ENCODE measurements around the gene TUSC1. TPM values are rescaled to one million over a fixed set of nuclear protein-coding genes. Genes with fewer than 3 reads are reported as not detected.

The TUSC1 gene
- total and polyA plus RNA-seq, 2 donors (not counting 3 experiments of a cell fraction or from before 2014, with no cell fraction given): 9.5 to 12.1 TPM

GRCh38 chr9:25704800-25705199, 26.6 kb upstream of the TUSC1 start:
- CTCF ChIA-PET: no interaction called here

More at GRCh38 chr9:25704800-25705199, 26.6 kb upstream of the TUSC1 start:
- no peaks in the 10 kb centered on the region for H3K79me2 ChIP-seq (ENCODE audit: control insufficient read depth, insufficient read depth, low read length)
- FAIRE-seq: no peak
- H3K9ac ChIP-seq (replicated peaks; ENCODE audit: extremely low read depth, insufficient read depth, low read length): no peak overlapping the region
- DNase-seq (ENCODE audit: low read depth, low spot score): no peak
- no peaks in the 10 kb centered on the region for H3K36me3 ChIP-seq (ENCODE audit: control insufficient read depth in 2 of 2, extremely low read depth in 1 of 2, insufficient read depth in 2 of 2, low read length in 2 of 2)
- H4K20me1 ChIP-seq (replicated peaks; ENCODE audit: control insufficient read depth, extremely low read depth, insufficient read depth, low read length): no peaks in the 10 kb centered on the region
- TF ChIP-seq MAX (IDR thresholded peaks at IDR 0.05; ENCODE audit: insufficient read depth, insufficient read length): no peak
- no peak for TF ChIP-seq POLR2A (IDR thresholded peaks at IDR 0.05; ENCODE audit: low read depth, low read length)
- TF ChIP-seq FOS (IDR thresholded peaks at IDR 0.05; ENCODE audit: borderline replicate concordance, insufficient read depth, low read length): no peak
- TF ChIP-seq CTCF (IDR thresholded peaks at IDR 0.05; ENCODE audit: extremely low read depth in 1 of 2, insufficient read depth in 1 of 2, low read depth in 1 of 2, low read length in 2 of 2): no peak
- TF ChIP-seq GATA2 (IDR thresholded peaks at IDR 0.05; ENCODE audit: insufficient read depth, insufficient read length, low read depth, low read length): no peak
- no peak for TF ChIP-seq MYC (IDR thresholded peaks at IDR 0.05; ENCODE audit: low read depth, low read length)
- no peak for TF ChIP-seq JUN (IDR thresholded peaks at IDR 0.05; ENCODE audit: borderline replicate concordance, insufficient read depth, insufficient read length, low read depth)
- TF ChIP-seq EZH2 (IDR thresholded peaks at IDR 0.05; ENCODE audit: borderline replicate concordance, low read depth, low read length, severe bottlenecking): no peak
- no peak for TF ChIP-seq POLR2AphosphoS5 (IDR thresholded peaks at IDR 0.05; ENCODE audit: insufficient read depth, low read depth, low read length)
- intact Hi-C loops (cut with micrococcal nuclease): no loop called here
- H3K27me3 ChIP-seq (ENCODE audit: control insufficient read depth in 2 of 2, insufficient read depth in 2 of 2, low read length in 2 of 2): no peaks in the 10 kb centered on the region
- H3K4me3 ChIP-seq (replicated peaks in 1 of 3; ENCODE audit: insufficient read depth in 1 of 3, low read depth in 1 of 3, low read length in 3 of 3): no peak overlapping the region
- peaks cover 3% of the 10 kb centered on the region for H3K4me1 ChIP-seq (ENCODE audit: control insufficient read depth, extremely low read depth, insufficient read depth, low read length)
- no peaks in the 10 kb centered on the region for H3K9me3 ChIP-seq (replicated peaks; ENCODE audit: control insufficient read depth, insufficient read depth, low read length)
- no peak overlapping the region for H3K27ac ChIP-seq (ENCODE audit: insufficient read depth, low read depth, low read length)
- POLR2A ChIA-PET: no interaction called here
- H3K9me1 ChIP-seq (replicated peaks; ENCODE audit: control insufficient read depth, extremely low read depth, insufficient read depth, low read length): no peaks in the 10 kb centered on the region
- no TSS peak for BruUV-seq (replicated peaks)
- no peak overlapping the region for H3K4me2 ChIP-seq (ENCODE audit: insufficient read depth, low read length)
- dilution Hi-C loops (cut with MboI; ENCODE audit: extremely low pct_ligation_motif_present, low sequenced_read_pairs): no loop called here
- no peak overlapping the region for H2AFZ ChIP-seq (ENCODE audit: low read depth, low read length)

All from endothelial cell of umbilical vein (primary cell).